WTC11 (cell line): Measurements from ENCODE around the gene CLEC16A. TPM values are rescaled to one million over a fixed set of nuclear protein-coding genes. Genes with fewer than 3 reads are reported as not detected.

ENCODE experiments used
- ATAC-seq: fragments of 200-7000 bp; cut with Tn5 transposase; 2 replicates; pipeline ENCODE4 v1.10.0; 2021; ENCODE audit warnings: mild to moderate bottlenecking, moderate library complexity
- CTCF ChIA-PET: fragments of 300-600 bp; sonication (Branson Sonifier 250); formaldehyde crosslinking; loops from one replicate; lab custom pipeline; 2021; ENCODE audit warnings: antibody characterized with exemption; lab: Charles Lee
- POLR2A ChIA-PET: fragments of 350-600 bp; sonication (Branson Sonifier 250); formaldehyde crosslinking; loops from one replicate; lab custom pipeline; 2021; ENCODE audit warnings: antibody characterized with exemption; lab: Charles Lee
- DNase-seq: peaks from one replicate; pipeline ENCODE4 v3.0.0; 2021; ENCODE audit warnings: low spot score
- H3K27ac Mint-ChIP-seq: 2 replicates; pipeline ENCODE4 v1.8.0; 2021; ENCODE audit warnings: mixed read lengths
- H3K27me3 Mint-ChIP-seq: 2 replicates; pipeline ENCODE4 v1.8.0; 2021; ENCODE audit warnings: low read depth, mild to moderate bottlenecking, moderate library complexity, mixed read lengths
- H3K36me3 Mint-ChIP-seq: 2 replicates; pipeline ENCODE4 v1.8.0; 2021; ENCODE audit warnings: mixed read lengths
- H3K4me1 Mint-ChIP-seq: 2 replicates; pipeline ENCODE4 v1.8.0; 2022; ENCODE audit warnings: mixed read lengths
- H3K4me3 Mint-ChIP-seq: 2 replicates; pipeline ENCODE4 v1.8.0; 2021; ENCODE audit warnings: mild to moderate bottlenecking, moderate library complexity, mixed read lengths
- H3K9me3 Mint-ChIP-seq: 2 replicates; pipeline ENCODE4 v1.8.0; 2021; ENCODE audit warnings: mixed read lengths
- ATF2 ChIP-seq: sonication (generic); formaldehyde crosslinking; IDR thresholded peaks from 2 replicates; pipeline ENCODE4 v1.8.1; 2022; ENCODE audit warnings: low read depth, missing genetic modification reagents, borderline replicate concordance
- E2F4 ChIP-seq: sonication (generic); formaldehyde crosslinking; IDR thresholded peaks from 2 replicates; pipeline ENCODE4 v1.8.1; 2022; ENCODE audit warnings: low read depth, mild to moderate bottlenecking, moderate library complexity, missing genetic modification reagents, borderline replicate concordance
- FOXP1 ChIP-seq: sonication (generic); formaldehyde crosslinking; IDR thresholded peaks from 2 replicates; pipeline ENCODE4 v1.8.0; 2022; ENCODE audit warnings: missing genetic modification reagents, mild to moderate bottlenecking, moderate library complexity, borderline replicate concordance
- GABPB1 ChIP-seq: sonication (generic); formaldehyde crosslinking; IDR thresholded peaks from 2 replicates; pipeline ENCODE4 v1.8.1; 2023; ENCODE audit warnings: mild to moderate bottlenecking, missing genetic modification reagents
- GRHL2 ChIP-seq: fragments of 250-450 bp; sonication (Bioruptor Pico); IDR thresholded peaks from 2 replicates; pipeline ENCODE4 v1.8.0; 2022; ENCODE audit warnings: mild to moderate bottlenecking, moderate library complexity; ENCODE audit not compliant: insufficient replicate concordance, severe bottlenecking
- JAZF1 ChIP-seq: fragments of 250-450 bp; sonication (Bioruptor Pico); IDR thresholded peaks from 2 replicates; pipeline ENCODE4 v1.9.0; 2021; ENCODE audit warnings: moderate library complexity, mild to moderate bottlenecking, inconsistent platforms
- JUN ChIP-seq: sonication (generic); formaldehyde crosslinking; IDR thresholded peaks from 2 replicates; pipeline ENCODE4 v1.8.0; 2023; ENCODE audit warnings: mild to moderate bottlenecking, missing genetic modification reagents
- KAT7 ChIP-seq: sonication (generic); formaldehyde crosslinking; IDR thresholded peaks from 2 replicates; pipeline ENCODE4 v1.8.1; 2023; ENCODE audit warnings: missing genetic modification reagents, mild to moderate bottlenecking, borderline replicate concordance
- NFE2L1 ChIP-seq: sonication (generic); formaldehyde crosslinking; IDR thresholded peaks from 2 replicates; pipeline ENCODE4 v1.8.1; 2023; ENCODE audit warnings: missing genetic modification reagents
- NR2C2 ChIP-seq: sonication (generic); formaldehyde crosslinking; IDR thresholded peaks from 2 replicates; pipeline ENCODE4 v1.8.0; 2022; ENCODE audit warnings: mild to moderate bottlenecking, missing genetic modification reagents
- NR3C1 ChIP-seq: sonication (generic); formaldehyde crosslinking; conservative IDR thresholded peaks from 2 replicates; pipeline ENCODE4 v1.8.1; 2023; ENCODE audit warnings: low read depth, mild to moderate bottlenecking, missing genetic modification reagents
- PRDM15 ChIP-seq: sonication (generic); formaldehyde crosslinking; IDR thresholded peaks from 2 replicates; pipeline ENCODE4 v1.8.0; 2022; ENCODE audit warnings: missing genetic modification reagents
- SOX15 ChIP-seq: fragments of 250-450 bp; sonication (Bioruptor Pico); IDR thresholded peaks from 2 replicates; pipeline ENCODE4 v1.9.0; 2021; ENCODE audit warnings: mild to moderate bottlenecking
- ZNF317 ChIP-seq: sonication (generic); formaldehyde crosslinking; IDR thresholded peaks from 2 replicates; pipeline ENCODE4 v1.8.1; 2023; ENCODE audit warnings: low read depth, mild to moderate bottlenecking, moderate library complexity, missing genetic modification reagents, borderline replicate concordance
- total RNA-seq: library from RNA; stranded (reverse); gene quantifications from 3 replicates; pipeline ENCODE4 v1.2.3, GENCODE V29; 2021
- TF ChIP-seq, protein P1 (sequence below): fragments of 250-450 bp; sonication (Bioruptor Pico); IDR thresholded peaks from 2 replicates; pipeline ENCODE4 v1.8.0; 2021; ENCODE audit warnings: mild to moderate bottlenecking
- TF ChIP-seq, protein P2 (sequence below): sonication (generic); formaldehyde crosslinking; IDR thresholded peaks from 2 replicates; pipeline ENCODE4 v1.8.1; 2022; ENCODE audit warnings: mild to moderate bottlenecking, moderate library complexity, missing genetic modification reagents
- TF ChIP-seq, protein P3 (sequence below): fragments of 250-450 bp; sonication (Bioruptor Pico); conservative IDR thresholded peaks from 2 replicates; pipeline ENCODE4 v1.9.0; 2021; ENCODE audit warnings: mild to moderate bottlenecking

The CLEC16A gene
- total RNA-seq, 1 experiment from 2014 or later = 14.4 TPM

DNA sequence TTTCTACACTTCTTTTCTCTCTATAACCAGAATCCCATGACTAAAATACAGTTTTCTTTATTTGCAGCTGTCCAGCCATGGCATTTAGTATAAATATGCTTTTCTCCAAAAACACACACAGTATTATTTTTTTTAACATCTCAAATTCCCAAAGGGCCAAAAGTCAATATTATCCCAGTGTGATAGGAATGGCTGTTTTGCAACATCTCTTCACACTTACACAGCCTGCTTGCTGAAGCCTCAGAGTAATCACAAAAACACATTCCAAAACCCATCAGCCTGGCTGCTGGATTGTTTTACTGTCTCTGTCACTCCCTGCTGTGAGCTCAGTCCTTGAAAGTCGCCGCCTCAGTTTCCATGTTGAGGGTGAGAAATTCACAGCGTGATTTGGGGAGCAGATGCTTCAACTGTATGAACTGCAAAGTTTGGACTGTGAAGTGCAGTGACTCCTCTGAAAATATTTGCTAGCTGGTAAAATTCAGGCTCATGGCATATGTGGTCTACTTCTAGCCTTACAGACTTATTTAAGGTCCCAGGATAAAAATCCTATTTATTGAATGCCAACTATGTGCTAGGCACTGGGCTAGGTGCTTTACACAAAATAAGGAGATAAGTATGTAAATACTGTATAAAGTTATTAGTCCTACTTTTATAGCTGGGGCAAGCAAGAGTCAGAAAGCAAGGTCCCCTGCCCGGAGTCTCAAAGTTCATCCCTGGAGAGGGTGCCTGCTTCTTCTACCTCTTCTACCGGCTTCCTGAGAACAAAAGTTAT, 195.1 kb downstream of the CLEC16A start:
- CTCF ChIA-PET = interaction anchor here (1.0 to 1.2 kb wide), 2 partner anchors 232 to 248 kb away, joined by 4 to 5 read pairs; no protein-coding TSS in a partner anchor
- no peaks in the 10 kb centered on the region for H3K36me3 Mint-ChIP-seq
- no peaks in the 10 kb centered on the region for H3K9me3 Mint-ChIP-seq
- H3K4me3 Mint-ChIP-seq = no peak overlapping the region
- no peaks in the 10 kb centered on the region for H3K27me3 Mint-ChIP-seq
- TF ChIP-seq NR3C1 (CRISPR knock-in tag) (no peak), JUN (no peak), KAT7 (CRISPR knock-in tag) (no peak), SOX15 (CRISPR knock-in tag) (no peak), ZNF317 (CRISPR knock-in tag) (no peak), GABPB1 (CRISPR knock-in tag) (peak; percentile 95), E2F4 (CRISPR knock-in tag) (no peak)
- peaks cover 27% of the 10 kb centered on the region for H3K4me1 Mint-ChIP-seq
- POLR2A ChIA-PET = interaction anchor here (1.4 kb wide), 1 partner anchor 116 kb away, joined by 3 read pairs; the partner anchor contains the start of gene SOCS1
- ATAC-seq (no peak), DNase-seq (no peak)
- no peak overlapping the region for H3K27ac Mint-ChIP-seq

DNA sequence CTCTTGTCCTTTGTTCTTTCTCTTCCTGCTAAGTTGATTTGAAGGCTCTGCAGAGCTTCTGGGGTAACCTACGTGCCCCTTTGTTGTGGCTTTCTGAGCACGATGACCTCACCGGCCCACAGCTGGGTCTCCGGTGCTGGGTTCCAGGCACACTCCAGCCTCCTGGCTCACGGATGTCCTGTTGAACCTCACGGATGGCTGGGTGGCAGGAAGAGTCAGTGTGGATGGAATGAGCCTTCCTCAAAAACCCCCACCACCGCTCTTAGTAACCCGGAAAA, 195.7 kb downstream of the CLEC16A start:
- no peaks in the 10 kb centered on the region for H3K27me3 Mint-ChIP-seq
- H3K27ac Mint-ChIP-seq = no peak overlapping the region
- no peak overlapping the region for H3K4me3 Mint-ChIP-seq
- DNase-seq = no peak
- TF ChIP-seq NR2C2 (no peak), E2F4 (CRISPR knock-in tag) (no peak), GRHL2 (CRISPR knock-in tag) (no peak), FOXP1 (CRISPR knock-in tag) (no peak), JAZF1 (CRISPR knock-in tag) (no peak), ATF2 (no peak), NFE2L1 (CRISPR knock-in tag) (no peak), PRDM15 (CRISPR knock-in tag) (no peak)
- TF ChIP-seq, protein P1, sequence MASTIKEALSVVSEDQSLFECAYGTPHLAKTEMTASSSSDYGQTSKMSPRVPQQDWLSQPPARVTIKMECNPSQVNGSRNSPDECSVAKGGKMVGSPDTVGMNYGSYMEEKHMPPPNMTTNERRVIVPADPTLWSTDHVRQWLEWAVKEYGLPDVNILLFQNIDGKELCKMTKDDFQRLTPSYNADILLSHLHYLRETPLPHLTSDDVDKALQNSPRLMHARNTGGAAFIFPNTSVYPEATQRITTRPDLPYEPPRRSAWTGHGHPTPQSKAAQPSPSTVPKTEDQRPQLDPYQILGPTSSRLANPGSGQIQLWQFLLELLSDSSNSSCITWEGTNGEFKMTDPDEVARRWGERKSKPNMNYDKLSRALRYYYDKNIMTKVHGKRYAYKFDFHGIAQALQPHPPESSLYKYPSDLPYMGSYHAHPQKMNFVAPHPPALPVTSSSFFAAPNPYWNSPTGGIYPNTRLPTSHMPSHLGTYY (CRISPR knock-in tag) = no peak
- TF ChIP-seq, protein P2, sequence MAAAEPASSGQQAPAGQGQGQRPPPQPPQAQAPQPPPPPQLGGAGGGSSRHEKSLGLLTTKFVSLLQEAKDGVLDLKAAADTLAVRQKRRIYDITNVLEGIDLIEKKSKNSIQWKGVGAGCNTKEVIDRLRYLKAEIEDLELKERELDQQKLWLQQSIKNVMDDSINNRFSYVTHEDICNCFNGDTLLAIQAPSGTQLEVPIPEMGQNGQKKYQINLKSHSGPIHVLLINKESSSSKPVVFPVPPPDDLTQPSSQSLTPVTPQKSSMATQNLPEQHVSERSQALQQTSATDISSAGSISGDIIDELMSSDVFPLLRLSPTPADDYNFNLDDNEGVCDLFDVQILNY = no peak
- TF ChIP-seq, protein P3, sequence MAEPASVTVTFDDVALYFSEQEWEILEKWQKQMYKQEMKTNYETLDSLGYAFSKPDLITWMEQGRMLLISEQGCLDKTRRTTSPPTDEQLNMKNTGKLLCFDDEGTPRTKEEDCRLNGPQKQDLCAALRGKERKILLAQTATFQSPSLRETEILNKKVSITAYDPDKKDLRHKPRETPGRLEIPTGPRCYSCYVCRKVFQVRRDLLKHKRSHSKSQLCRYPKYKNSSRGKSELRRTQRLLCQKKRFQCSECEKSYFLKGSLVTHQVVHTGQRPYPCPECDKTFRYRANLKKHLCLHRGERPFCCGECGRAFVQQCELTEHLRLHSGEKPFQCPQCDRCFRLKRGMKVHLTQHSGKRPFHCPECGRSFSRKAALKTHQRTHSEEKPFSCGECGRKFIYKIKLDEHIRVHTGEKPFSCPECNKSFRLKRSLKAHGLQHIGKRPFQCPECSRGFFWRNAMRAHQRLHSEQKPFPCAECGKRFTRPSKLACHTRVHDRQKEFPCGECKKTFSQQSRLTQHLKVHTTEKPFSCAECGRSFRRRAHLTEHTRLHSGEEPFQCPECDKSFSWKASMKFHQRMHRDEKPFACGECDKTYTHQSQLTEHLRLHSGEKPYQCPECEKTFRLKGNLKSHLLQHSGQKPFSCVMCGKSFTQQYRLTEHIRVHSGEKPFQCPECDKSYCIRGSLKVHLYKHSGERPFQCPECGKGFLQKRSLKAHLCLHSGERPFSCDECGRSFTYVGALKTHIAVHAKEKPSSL = no peak
- ChIA-PET POLR2A (no interaction called here), CTCF (interaction anchor here (1.0 kb wide), 1 partner anchor 232 kb away, joined by 5 read pairs; no protein-coding TSS in a partner anchor)
- H3K9me3 Mint-ChIP-seq = no peaks in the 10 kb centered on the region
- peaks cover 27% of the 10 kb centered on the region for H3K4me1 Mint-ChIP-seq
- no peak for ATAC-seq
- H3K36me3 Mint-ChIP-seq = no peaks in the 10 kb centered on the region
